GM20000 (cell line): Measurements from ENCODE around the gene TEX28.
"Not testable (repeated sequence)": the region's sequence is repeated elsewhere in the genome, so short reads cannot be mapped to it uniquely, and the experiment has no call there.

Experiments used
- DNase-seq: peaks from one replicate; pipeline ENCODE4 v3.0.0; 2012; ENCODE audit warnings: low spot score
- CTCF ChIP-seq: IDR thresholded peaks from 2 replicates; pipeline ENCODE4 v1.5.1; 2012; ENCODE audit warnings: mild to moderate bottlenecking, control low read depth; ENCODE audit errors: extremely low read depth, missing control alignments

The TEX28 gene

DNA sequence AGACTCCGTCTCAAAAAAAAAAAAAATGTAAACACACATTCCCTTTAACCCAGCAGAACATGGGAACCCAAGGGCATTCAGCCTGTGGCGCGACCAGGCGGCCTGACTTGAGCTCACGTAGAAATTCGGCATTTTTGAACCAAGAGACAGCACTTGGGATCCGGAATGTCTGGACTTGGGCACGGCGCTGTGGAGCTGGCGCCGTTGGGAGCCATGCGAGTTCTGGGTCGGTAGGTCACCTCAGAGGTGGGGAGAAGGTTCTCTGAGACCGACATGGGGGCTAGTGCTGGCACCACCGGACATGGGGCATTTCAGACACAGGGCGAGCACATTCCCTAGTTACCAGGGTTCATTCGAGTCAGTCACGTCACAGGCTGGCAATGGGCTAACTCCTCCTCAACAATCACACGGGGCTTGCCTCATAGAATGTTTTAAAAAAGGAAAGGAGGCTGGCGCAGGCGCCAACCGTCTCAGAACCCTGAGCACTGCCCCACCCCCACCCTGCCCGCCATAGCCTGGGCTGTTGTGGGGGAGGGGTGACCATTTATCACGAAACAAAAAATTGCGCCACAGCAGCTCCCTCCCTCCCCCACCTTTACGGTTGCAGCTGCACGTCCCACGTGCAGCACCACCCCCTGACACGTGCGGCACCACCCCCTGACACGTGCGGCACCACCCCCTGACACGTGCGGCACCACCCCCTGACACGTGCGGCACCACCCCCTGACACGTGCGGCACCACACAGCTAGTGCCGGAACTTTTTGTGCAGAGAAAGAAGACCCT, at the start of gene TEX28:
Gene TEX28, minus strand, starts transcription at position 334 of the 784 bp plus-strand sequence. CDS start 3,007 bp downstream, outside the sequence.
- TF ChIP-seq CTCF, result no peak

DNA sequence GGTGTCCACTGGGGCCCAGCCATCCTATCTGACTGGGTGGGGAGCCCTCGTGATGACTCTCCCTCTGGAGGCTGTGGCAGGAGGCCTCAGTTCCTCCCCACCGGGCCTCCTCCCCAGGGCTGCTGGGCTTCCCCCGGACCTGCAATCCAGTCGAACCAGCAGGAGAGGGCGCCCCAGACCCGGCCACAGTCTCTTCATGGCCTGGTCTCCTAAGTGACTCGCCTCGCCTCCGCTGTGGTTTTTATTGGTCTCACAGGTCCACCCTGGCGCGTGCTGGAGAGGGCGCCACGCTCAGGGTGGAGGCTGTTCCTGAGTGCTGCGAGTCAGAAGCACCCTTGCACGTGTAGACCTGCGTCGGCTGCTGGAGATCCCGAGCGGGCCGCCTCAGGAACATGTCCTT, 48.7 kb upstream of the TEX28 start:
- not testable (repeated sequence) for DNase-seq

More for the DNA sequence above, at the start of gene TEX28:
- no peak for DNase-seq

- DNase-seq, result not testable (repeated sequence)
These were observed 48.1 kb upstream of the TEX28 start for GRCh38 chrX:154343063-154343462.

- not testable (repeated sequence) for DNase-seq
These were observed 46.7 kb upstream of the TEX28 start for GRCh38 chrX:154341399-154342298.

DNA sequence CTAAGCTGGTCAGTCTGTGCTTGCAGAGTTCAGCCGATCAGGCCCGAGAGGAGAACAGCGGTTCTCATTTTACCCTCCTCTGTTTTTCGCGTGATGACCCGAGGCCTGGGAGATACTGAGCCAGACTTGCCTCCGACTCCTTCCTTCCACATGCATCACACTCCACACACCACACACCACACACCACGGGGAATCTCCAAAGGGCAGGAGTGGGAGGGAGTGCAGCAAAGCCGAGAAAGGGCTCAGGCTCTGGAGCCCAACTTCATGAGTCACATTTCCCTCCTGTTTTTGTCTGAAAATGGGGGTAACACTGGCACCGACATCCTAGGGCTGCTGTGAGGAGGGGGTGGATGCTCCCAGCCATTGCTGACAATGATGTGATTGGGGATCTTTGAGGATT, 39.6 kb upstream of the TEX28 start:
- no peak for TF ChIP-seq CTCF
- DNase-seq, result no peak

GRCh38 chrX:154333837-154334271, 38.9 kb upstream of the TEX28 start:
- peak; percentile 54 for DNase-seq
- no peak for TF ChIP-seq CTCF

DNA sequence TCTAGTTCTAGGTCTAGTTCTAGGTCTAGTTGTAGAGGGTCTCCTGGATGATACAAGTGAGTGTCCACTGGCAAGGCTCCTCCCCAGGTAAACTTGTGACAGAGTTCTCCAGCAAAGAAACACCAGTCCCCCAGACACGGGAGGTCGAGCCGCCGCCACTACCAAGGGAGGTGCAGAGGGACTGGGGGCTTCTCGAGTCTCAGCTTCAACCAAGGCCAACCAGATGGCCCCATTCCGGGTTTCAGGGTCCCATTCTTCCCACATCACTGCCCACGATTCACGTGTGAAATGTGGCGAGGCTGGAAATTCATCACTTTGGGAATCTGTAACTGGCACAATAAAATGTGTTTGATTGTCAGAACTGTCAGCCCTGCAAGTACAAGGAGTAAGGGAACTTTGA, 38.2 kb upstream of the TEX28 start:
- no peak for TF ChIP-seq CTCF
- DNase-seq, result no peak

- no peak for DNase-seq
- no peak for TF ChIP-seq CTCF
These were observed 37.6 kb upstream of the TEX28 start for GRCh38 chrX:154332561-154332960.

- TF ChIP-seq CTCF, result no peak
- no peak for DNase-seq
These were observed 34.4 kb upstream of the TEX28 start for GRCh38 chrX:154329294-154329693.
